Measurements from ENCODE around the gene CFDP1. TPM values are rescaled to one million over a fixed set of nuclear protein-coding genes. Genes with fewer than 3 reads are reported as not detected.
A peak's percentile ranks its signal among the peaks of the same experiment; 100 is the strongest.

The CFDP1 gene
- total RNA-seq, 1 donor from 2014 or later, result 59.7 TPM

GRCh38 chr16:75402821-75403475 lies 30.4 kb downstream of the CFDP1 start:
- no peak overlapping the region for H3K4me3 ChIP-seq (ENCODE audit: low read depth, low read length)
- no peaks in the 10 kb centered on the region for H3K36me3 ChIP-seq (ENCODE audit: control insufficient read depth, insufficient read depth, low read length)
- H3K27me3 ChIP-seq (ENCODE audit: control insufficient read depth, insufficient read depth, low read length), result no peaks in the 10 kb centered on the region
- no peak for DNase-seq (ENCODE audit: low read depth)
- peak; percentile 64 for TF ChIP-seq CTCF (IDR thresholded peaks at IDR 0.05; ENCODE audit: insufficient read depth, low read length, poor library complexity, severe bottlenecking)

GRCh38 chr16:75402159-75402820 lies 31.0 kb downstream of the CFDP1 start:
- peak; percentile 37 for DNase-seq (ENCODE audit: low read depth)
- TF ChIP-seq CTCF (IDR thresholded peaks at IDR 0.05; ENCODE audit: insufficient read depth, low read length, poor library complexity, severe bottlenecking), result no peak
- Histone ChIP-seq H3K27me3 (ENCODE audit: control insufficient read depth, insufficient read depth, low read length) (no peaks in the 10 kb centered on the region), H3K4me3 (ENCODE audit: low read depth, low read length) (no peak overlapping the region), H3K36me3 (ENCODE audit: control insufficient read depth, insufficient read depth, low read length) (no peaks in the 10 kb centered on the region)

- no peak for DNase-seq (ENCODE audit: low read depth)
- TF ChIP-seq CTCF (IDR thresholded peaks at IDR 0.05; ENCODE audit: insufficient read depth, low read length, poor library complexity, severe bottlenecking), result no peak
- H3K36me3 ChIP-seq (ENCODE audit: control insufficient read depth, insufficient read depth, low read length), result no peaks in the 10 kb centered on the region
Measured at GRCh38 chr16:75401691-75402090, 31.6 kb downstream of the CFDP1 start.

GRCh38 chr16:75398333-75398732 lies 35.0 kb downstream of the CFDP1 start:
- H3K27me3 ChIP-seq (ENCODE audit: control insufficient read depth, insufficient read depth, low read length), result no peaks in the 10 kb centered on the region
- H3K4me3 ChIP-seq (ENCODE audit: low read depth, low read length), result no peak overlapping the region
- no peak for DNase-seq (ENCODE audit: low read depth)
- peaks cover 1% of the 10 kb centered on the region for H3K36me3 ChIP-seq (ENCODE audit: control insufficient read depth, insufficient read depth, low read length)
- TF ChIP-seq CTCF (IDR thresholded peaks at IDR 0.05; ENCODE audit: insufficient read depth, low read length, poor library complexity, severe bottlenecking), result no peak

More at GRCh38 chr16:75401691-75402090, 31.6 kb downstream of the CFDP1 start:
- Histone ChIP-seq H3K4me3 (ENCODE audit: low read depth, low read length) (no peak overlapping the region), H3K27me3 (ENCODE audit: control insufficient read depth, insufficient read depth, low read length) (no peaks in the 10 kb centered on the region)

- DNase-seq (ENCODE audit: low read depth), result no peak
- H3K36me3 ChIP-seq (ENCODE audit: control insufficient read depth, insufficient read depth, low read length), result peaks cover 4% of the 10 kb centered on the region
- no peak for TF ChIP-seq CTCF (IDR thresholded peaks at IDR 0.05; ENCODE audit: insufficient read depth, low read length, poor library complexity, severe bottlenecking)
- no peak overlapping the region for H3K4me3 ChIP-seq (ENCODE audit: low read depth, low read length)
- H3K27me3 ChIP-seq (ENCODE audit: control insufficient read depth, insufficient read depth, low read length), result no peaks in the 10 kb centered on the region
Measured at GRCh38 chr16:75394941-75395340, 38.4 kb downstream of the CFDP1 start.

Data from kidney epithelial cell (primary cell).